NB4 (cell line): Measurements from ENCODE around the gene GRIA2.

Experiments
- CTCF ChIP-seq: IDR thresholded peaks from one replicate; pipeline ENCODE4 v1.5.1; 2012; ENCODE audit warnings: low read depth, low read length
- MYC ChIP-seq: IDR thresholded peaks from 2 replicates; pipeline ENCODE4 v1.6.1; 2011; ENCODE audit warnings: low read depth, low read length
- POLR2A ChIP-seq: IDR thresholded peaks from 2 replicates; pipeline ENCODE4 v1.6.1; 2011; ENCODE audit warnings: mild to moderate bottlenecking; ENCODE audit not compliant: insufficient read length; ENCODE audit errors: extremely low read depth

- TF ChIP-seq CTCF (no peak), POLR2A (no peak), MYC (no peak)
These were observed 151.6 kb downstream of the GRIA2 start for GRCh38 chr4:157372154-157372553.
